GM19452 (cell line): Measurements from ENCODE around the gene RALGAPB.
"Not testable (repeated sequence)": the region's sequence is repeated elsewhere in the genome, so short reads cannot be mapped to it uniquely, and the experiment has no call there.

Experiments
- ATAC-seq: cut with Tn5 transposase; IDR thresholded peaks from one replicate; pipeline ENCODE4 v1.9.1; 2021; ENCODE audit not compliant: unreplicated experiment

Gene RALGAPB

GRCh38 chr20:38581013-38581412 lies 108.4 kb downstream of the RALGAPB start, which contains the start of gene ADIG:
TSS of gene ADIG (plus strand) at chr20:38581197. CDS start at chr20:38581251, 54 bp downstream.
- ATAC-seq = no peak

DNA sequence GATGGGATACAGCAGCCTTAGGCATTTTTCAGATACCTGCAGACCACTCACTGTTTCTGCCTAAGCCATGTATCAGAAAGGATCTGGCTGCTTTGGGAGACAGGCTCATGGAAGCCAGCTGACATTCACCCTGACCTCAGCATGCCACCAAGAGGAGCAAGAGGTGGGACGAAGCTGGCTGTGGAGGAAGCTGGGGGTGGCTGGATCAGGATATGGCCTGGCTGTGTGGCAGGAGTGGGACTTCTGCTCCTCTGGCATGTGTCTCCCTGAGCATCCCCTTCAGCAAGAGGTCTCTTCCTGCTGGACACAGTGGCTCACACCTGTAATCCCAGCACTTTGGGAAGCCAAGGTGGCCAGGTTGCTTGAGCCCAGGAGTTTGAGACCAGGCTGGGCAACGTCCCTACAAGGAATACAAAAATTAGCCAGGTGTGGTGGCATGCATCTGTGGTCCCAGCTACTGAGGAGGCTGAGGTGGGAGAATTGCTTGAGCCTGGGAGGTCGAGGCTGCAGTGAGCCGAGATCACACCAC lies 109.3 kb downstream of the RALGAPB start:
- ATAC-seq = no peak

- ATAC-seq = no peak
Observed at GRCh38 chr20:38583306-38583705, 110.7 kb downstream of the RALGAPB start.

GRCh38 chr20:38584099-38584763 lies 111.6 kb downstream of the RALGAPB start:
- ATAC-seq = no peak

GRCh38 chr20:38585404-38586180 lies 112.9 kb downstream of the RALGAPB start:
- ATAC-seq = no peak

DNA sequence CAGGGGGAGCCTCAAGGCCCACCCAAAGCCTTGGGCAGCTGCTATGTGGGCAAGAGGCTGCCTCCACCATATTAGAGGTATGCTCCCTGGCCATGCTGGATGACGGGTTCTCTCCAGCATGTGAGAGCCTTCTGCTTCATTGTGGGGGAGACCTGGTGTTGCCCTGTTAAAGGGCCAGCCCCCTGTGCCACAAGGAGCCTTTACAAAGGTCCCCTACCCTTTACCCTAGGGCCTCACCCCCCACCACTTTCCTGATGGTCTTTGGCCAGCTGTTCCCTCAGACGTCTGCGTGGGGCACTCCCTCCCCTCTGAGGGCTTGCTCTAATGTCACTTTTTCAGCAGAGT lies 113.5 kb downstream of the RALGAPB start:
- no peak for ATAC-seq

GRCh38 chr20:38588303-38588702 lies 115.7 kb downstream of the RALGAPB start:
- ATAC-seq = no peak

GRCh38 chr20:38589351-38589750 lies 116.7 kb downstream of the RALGAPB start:
- no peak for ATAC-seq

DNA sequence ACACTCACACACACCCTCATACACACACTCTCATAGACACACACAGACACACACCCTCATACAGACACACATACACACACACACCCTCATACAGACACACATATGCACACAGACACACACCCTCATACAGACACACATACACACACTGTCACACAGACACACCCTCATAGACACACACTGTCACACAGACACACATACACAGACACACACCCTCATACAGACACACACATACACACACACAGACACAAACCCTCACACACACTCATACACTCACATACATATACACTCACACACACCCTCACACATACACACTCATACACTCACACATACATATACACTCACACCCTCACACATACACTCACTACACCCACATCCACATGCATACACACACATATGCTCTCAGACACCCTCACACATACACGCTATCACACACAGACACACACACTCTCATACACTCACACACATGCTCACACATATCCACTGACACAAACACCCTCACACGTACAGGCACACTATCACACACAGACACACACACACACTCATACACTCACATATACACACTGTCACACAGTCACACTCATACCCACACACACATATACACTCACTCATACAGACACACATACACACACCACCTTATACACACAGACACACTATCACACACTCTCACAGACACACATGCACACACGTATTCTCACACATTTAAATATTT lies 117.5 kb downstream of the RALGAPB start:
- no peak for ATAC-seq

GRCh38 chr20:38590676-38591473 lies 118.2 kb downstream of the RALGAPB start:
- no peak for ATAC-seq

DNA sequence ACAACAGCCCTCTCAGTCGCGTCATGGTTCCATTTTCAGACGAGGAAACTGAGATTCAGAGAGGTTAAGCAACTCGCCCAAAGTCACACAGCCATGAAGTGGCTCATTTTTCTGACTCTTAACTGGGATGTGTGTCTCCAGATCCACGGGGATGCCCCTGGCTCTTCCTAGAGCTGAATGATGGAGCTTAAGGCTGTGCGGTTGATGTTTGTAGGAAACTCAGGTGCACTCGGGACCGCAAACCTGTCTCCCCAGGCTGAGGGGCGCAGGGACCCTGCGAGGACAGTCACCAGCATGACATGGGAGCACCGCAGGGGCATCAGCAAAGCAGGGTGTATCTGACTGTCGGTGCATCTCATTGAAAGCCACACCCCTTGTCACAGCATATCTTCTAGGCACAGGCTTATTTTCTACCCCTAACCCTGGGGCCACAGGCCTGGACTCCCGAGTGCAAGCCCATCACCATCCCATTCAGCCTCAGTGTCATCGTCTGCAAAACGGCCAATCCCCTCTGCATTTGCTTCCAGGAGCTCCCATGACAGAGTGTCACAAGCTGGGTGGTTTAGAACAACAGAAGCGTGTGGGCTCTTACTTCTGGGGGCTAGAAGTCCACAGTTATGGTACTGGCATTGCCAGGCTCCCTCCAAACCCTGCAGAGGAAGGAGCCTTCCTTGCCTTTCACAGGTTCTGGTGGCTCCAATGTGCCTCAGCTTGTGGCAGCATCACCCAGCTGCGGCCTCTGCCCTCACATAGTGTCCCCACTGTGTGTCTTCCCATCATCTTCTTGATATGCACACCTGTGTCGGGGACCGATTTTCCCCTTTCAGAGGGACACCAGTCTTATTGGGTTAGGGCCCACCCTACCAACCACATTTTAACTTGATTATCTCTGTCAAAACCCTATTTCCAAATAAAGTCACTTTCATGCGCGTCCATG lies 119.1 kb downstream of the RALGAPB start:
- no peak for ATAC-seq

DNA sequence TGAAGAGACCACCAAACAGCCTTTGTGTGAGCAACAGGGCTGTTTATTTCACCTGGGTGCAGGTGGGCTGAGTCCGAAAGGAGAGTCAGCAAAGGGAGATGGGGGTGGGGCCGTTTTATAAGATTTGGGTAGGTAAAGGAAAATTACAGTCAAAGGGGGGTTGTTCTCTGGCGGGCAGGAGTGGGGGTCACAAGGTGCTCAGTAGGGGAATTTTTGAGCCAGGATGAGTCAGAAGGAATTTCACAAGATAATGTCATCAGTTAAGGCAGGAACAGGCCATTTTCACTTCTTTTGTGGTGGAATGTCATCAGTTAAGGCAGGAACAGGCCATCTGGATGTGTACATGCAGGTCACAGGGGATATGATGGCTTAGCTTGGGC lies 119.8 kb downstream of the RALGAPB start:
- ATAC-seq = not testable (repeated sequence)

GRCh38 chr20:38594281-38594680 lies 121.6 kb downstream of the RALGAPB start:
- ATAC-seq = not testable (repeated sequence)

- not testable (repeated sequence) for ATAC-seq
Observed at GRCh38 chr20:38595886-38596285, 123.2 kb downstream of the RALGAPB start.

- ATAC-seq = no peak
Observed at GRCh38 chr20:38599410-38599882, 126.8 kb downstream of the RALGAPB start.

- no peak for ATAC-seq
Observed at GRCh38 chr20:38600057-38600456, 127.4 kb downstream of the RALGAPB start.

- ATAC-seq = no peak
Observed at GRCh38 chr20:38601216-38602184, 128.9 kb downstream of the RALGAPB start, which contains the start of gene ARHGAP40. TSS of gene ARHGAP40 (plus strand) at chr20:38601809.

DNA sequence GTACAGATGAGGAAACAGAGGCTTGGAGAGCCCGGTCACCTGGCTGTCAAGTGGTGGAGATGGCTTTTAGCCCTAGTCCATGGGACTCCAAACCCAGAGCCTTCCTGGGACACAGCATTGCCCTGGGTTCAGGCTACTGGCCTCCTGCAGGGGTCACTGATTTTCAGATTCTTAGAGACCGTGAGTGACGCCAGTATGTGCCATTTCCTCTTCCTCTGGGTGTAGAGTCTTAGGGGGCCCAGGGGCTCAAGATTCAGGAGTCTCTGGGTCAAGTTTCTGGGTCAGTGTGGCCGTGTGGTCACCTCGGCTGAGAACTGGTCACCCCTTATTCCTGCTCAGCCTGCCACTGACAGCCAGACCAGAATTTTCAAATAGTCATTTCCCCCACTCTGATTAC lies 129.5 kb downstream of the RALGAPB start:
- no peak for ATAC-seq
